Measurements from ENCODE around the gene MINDY4.

DNA sequence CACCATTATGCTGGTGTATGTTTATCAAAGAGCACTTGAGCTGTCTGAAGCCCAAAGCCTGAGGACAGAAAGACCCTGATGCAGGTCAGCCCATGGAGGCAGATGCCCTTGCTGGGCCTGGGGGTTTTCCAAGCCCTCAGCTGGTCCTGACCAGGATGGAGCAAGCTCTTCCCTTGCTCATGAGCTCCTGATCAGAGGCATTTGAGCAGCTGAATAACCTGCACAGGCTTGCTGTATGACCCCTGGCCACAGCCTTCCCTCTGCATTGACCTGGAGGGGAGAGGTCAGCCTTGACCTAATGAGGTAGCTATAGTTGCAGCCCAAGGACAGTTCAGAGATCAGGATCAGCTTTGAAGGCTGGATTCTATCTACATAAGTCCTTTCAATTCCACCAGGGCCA lies 153.4 kb downstream of the MINDY4 start:
- TF ChIP-seq, protein P1, sequence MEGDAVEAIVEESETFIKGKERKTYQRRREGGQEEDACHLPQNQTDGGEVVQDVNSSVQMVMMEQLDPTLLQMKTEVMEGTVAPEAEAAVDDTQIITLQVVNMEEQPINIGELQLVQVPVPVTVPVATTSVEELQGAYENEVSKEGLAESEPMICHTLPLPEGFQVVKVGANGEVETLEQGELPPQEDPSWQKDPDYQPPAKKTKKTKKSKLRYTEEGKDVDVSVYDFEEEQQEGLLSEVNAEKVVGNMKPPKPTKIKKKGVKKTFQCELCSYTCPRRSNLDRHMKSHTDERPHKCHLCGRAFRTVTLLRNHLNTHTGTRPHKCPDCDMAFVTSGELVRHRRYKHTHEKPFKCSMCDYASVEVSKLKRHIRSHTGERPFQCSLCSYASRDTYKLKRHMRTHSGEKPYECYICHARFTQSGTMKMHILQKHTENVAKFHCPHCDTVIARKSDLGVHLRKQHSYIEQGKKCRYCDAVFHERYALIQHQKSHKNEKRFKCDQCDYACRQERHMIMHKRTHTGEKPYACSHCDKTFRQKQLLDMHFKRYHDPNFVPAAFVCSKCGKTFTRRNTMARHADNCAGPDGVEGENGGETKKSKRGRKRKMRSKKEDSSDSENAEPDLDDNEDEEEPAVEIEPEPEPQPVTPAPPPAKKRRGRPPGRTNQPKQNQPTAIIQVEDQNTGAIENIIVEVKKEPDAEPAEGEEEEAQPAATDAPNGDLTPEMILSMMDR (conservative IDR thresholded peaks at IDR 0.05 in 1 of 2, IDR thresholded peaks at IDR 0.05 in 1 of 2; ENCODE audit: extremely low read depth in 1 of 2, insufficient read depth in 1 of 2, low read depth in 1 of 2, low read length in 2 of 2), result no peak
- TF ChIP-seq EZH2 (IDR thresholded peaks at IDR 0.05; ENCODE audit: borderline replicate concordance, low read length), result no peak
